Ascending aorta (tissue), 2 donors: ENCODE results near the gene AADACL3. TPM values are rescaled to one million over a fixed set of nuclear protein-coding genes. Genes with fewer than 3 reads are reported as not detected.

Source experiments
- DNase-seq, 2 donors: peaks; one replicate each; pipeline ENCODE4 v3.0.0-alpha.2; 2019; ENCODE audit warnings: low spot score in 2 of 2
- H3K27ac ChIP-seq, 2 donors: fragments of 200-600 bp; sonication (generic); one replicate each; pipeline ENCODE4 v1.5.1; 2016 to 2017; ENCODE audit warnings: mild to moderate bottlenecking in 1 of 2
- H3K27me3 ChIP-seq: fragments of 200-600 bp; sonication (generic); one replicate; pipeline ENCODE4 v1.5.1; 2017
- H3K36me3 ChIP-seq, 2 donors: fragments of 200-600 bp; sonication (generic); one replicate each; pipeline ENCODE4 v1.5.1; 2016
- H3K4me1 ChIP-seq, 2 donors: fragments of 200-600 bp; sonication (generic); one replicate each; pipeline ENCODE4 v1.5.1; 2016 to 2017; ENCODE audit warnings: mild to moderate bottlenecking in 1 of 2
- H3K4me3 ChIP-seq, 2 donors: fragments of 200-600 bp; sonication (generic); one replicate each; pipeline ENCODE4 v1.5.1; 2016 to 2017; ENCODE audit warnings: mild to moderate bottlenecking in 1 of 2
- H3K9me3 ChIP-seq, 2 donors: fragments of 200-600 bp; sonication (generic); one replicate each; pipeline ENCODE4 v1.5.1; 2016
- CTCF ChIP-seq, 3 experiments: fragments of 200-600 bp in 2 of 3; fragments of 450-650 bp in 1 of 3; sonication (generic) in 2 of 3; IDR thresholded peaks; one replicate each; pipeline ENCODE4 v1.5.1; 2016 to 2019; ENCODE audit warnings: antibody characterized with exemption in 3 of 3, mild to moderate bottlenecking in 1 of 3, moderate library complexity in 1 of 3
- intact Hi-C: fragments of 100-400 bp; cut with DNase I; formaldehyde crosslinking; loops from one replicate; pipeline ENCODE4 v1.15.1; 2023
- total RNA-seq: library from RNA; depleted of rRNA; stranded (reverse); fragments of >200 nt; gene quantifications from one replicate; pipeline ENCODE4 v1.1.0, GENCODE V29; 2016

The AADACL3 gene
- total RNA-seq, 1 donor from 2014 or later: not detected

GRCh38 chr1:12769976-12770505 is 54.1 kb downstream of the AADACL3 start:
- TF ChIP-seq CTCF (IDR thresholded peaks at IDR 0.05): no peak
- Histone ChIP-seq H3K27me3 (no peaks in the 10 kb centered on the region), H3K36me3 (no peaks in the 10 kb centered on the region), H3K4me1 (no peaks in the 10 kb centered on the region), H3K9me3 (no peaks in the 10 kb centered on the region), H3K27ac (no peak overlapping the region), H3K4me3 (no peak overlapping the region)
- DNase-seq: no peak
- intact Hi-C loops: no loop called here

GRCh38 chr1:12770620-12771019 is 54.7 kb downstream of the AADACL3 start:
- DNase-seq: no peak
- H3K4me1 ChIP-seq: no peaks in the 10 kb centered on the region

DNA sequence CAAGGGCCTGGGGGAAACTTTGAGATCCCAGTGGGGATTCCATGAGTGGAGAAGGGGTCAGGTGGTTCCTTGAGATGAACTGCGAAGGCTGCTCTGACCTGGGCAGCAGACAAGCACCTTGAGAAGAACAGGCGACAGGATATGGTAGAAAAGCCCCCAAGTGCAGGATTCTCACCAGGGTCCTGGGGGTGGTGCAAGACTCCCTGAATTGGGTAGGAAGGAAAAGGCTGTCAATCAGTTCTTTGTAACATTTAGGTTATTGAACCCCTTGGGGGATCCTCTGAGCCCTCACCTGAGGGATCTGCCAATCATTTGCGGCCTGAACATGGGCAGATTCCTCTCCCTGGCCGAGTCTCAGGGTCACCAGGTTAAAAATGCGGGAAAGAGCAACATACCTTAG is 55.3 kb downstream of the AADACL3 start:
- H3K27me3 ChIP-seq: no peaks in the 10 kb centered on the region
- DNase-seq: no peak
- intact Hi-C loops: no loop called here
- no peaks in the 10 kb centered on the region for H3K4me1 ChIP-seq
- H3K36me3 ChIP-seq: no peaks in the 10 kb centered on the region
- H3K4me3 ChIP-seq: no peak overlapping the region
- no peaks in the 10 kb centered on the region for H3K9me3 ChIP-seq
- no peak for TF ChIP-seq CTCF (IDR thresholded peaks at IDR 0.05)
- no peak overlapping the region for H3K27ac ChIP-seq

More at GRCh38 chr1:12770620-12771019, 54.7 kb downstream of the AADACL3 start:
- no peaks in the 10 kb centered on the region for H3K27me3 ChIP-seq
- no peak overlapping the region for H3K27ac ChIP-seq
- intact Hi-C loops: no loop called here
- TF ChIP-seq CTCF (IDR thresholded peaks at IDR 0.05): no peak
- H3K4me3 ChIP-seq: no peak overlapping the region
- no peaks in the 10 kb centered on the region for H3K36me3 ChIP-seq
- no peaks in the 10 kb centered on the region for H3K9me3 ChIP-seq

DNA sequence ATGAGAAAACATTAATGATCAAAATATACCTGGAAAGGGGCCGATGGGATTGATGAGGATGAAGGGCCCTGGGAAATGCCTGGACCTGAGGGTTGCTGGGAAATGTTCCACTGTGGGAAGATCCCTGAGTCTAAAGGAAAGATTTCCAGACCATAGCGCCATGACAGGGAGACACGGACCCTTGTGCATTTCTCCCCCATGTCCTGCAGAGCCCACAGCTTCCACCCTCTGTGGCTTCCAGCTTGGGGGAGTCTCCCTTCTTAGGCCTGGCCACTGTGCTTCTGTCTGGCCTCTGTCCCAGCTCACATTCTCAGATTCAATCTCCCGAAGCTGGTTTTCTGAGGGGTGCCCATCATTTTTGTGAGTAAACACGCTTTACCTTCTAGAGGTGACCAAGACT is 56.6 kb downstream of the AADACL3 start:
- no peaks in the 10 kb centered on the region for H3K36me3 ChIP-seq
- H3K27ac ChIP-seq: no peak overlapping the region
- no peaks in the 10 kb centered on the region for H3K27me3 ChIP-seq
- no peak for DNase-seq
- no peak overlapping the region for H3K4me3 ChIP-seq
- intact Hi-C loops: no loop called here
- no peaks in the 10 kb centered on the region for H3K4me1 ChIP-seq
- H3K9me3 ChIP-seq: no peaks in the 10 kb centered on the region
- TF ChIP-seq CTCF (IDR thresholded peaks at IDR 0.05): no peak

DNA sequence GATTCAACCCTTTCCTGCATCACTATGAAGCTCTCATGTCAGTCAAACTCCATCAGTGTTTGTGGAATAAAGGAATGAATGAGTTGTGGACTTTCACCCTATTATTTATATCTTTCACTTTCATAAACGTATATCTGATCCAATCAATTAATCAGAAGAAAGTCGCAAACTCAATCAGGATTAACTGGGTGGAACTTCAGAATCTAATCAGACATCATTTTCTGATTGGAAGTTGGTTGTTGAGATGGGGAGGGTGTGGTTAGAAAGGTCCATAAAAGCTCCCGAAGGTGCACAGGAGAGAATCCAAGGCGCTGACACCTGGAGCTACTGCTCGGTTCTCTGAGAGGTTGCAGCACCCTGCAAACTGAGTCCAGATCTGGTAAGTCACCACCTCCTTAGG is 57.5 kb downstream of the AADACL3 start, which contains the start of gene PRAMEF12:
Gene PRAMEF12, plus strand, starts transcription at position 301 of the 400 bp plus-strand sequence. CDS start 1,130 bp downstream, outside the sequence.
- no peak within 1 kb of the TSS for H3K4me3 ChIP-seq
- TF ChIP-seq CTCF (IDR thresholded peaks at IDR 0.05): no peak
- no peaks in the 10 kb centered on the region for H3K9me3 ChIP-seq
- no peaks in the 10 kb centered on the region for H3K27me3 ChIP-seq
- H3K36me3 ChIP-seq: no peaks in the 10 kb centered on the region
- H3K27ac ChIP-seq: no peak within 1 kb of the TSS
- H3K4me1 ChIP-seq: no peaks in the 10 kb centered on the region
- intact Hi-C loops: no loop called here
- DNase-seq: no peak
